ENCODE data around the gene NUMA1.
A peak's percentile ranks its signal among the peaks of the same experiment; 100 is the strongest.

NUMA1 gene

DNA sequence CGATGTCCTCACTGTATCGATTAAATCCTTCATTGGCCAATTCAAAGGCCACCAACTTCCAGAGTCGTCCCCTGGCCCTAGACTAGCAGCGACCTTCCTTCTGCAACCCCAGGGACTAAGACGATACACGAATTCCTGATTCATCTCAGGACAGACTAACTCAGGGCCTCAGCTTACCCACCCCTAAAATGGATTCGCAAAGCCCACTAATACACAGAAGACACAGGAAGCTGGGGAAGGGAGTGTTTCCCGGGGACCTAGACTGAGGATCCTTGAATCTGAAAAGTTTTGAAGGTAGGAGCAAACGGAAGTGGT is 22.2 kb upstream of the NUMA1 start:
- DNase-seq = no peak

DNA sequence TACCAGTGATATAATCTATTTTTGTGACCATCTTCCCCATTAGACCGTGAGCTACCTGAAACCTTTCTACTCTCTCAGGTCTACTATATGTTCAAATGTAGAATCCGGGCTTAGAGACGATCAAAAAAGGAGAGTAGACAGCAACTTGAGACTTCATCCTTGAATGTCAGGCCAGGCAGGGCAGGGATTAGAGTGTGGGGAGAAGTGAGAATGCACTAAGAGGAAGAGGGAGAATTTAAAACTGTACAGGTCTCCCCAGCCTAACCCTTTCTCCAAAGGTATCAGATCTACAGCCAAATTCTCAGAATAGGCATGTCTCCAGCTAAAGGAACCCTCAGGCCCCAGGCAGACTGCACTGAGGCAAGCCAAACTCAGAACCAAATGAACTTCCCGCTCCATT is 21.8 kb upstream of the NUMA1 start:
- DNase-seq = no peak

DNA sequence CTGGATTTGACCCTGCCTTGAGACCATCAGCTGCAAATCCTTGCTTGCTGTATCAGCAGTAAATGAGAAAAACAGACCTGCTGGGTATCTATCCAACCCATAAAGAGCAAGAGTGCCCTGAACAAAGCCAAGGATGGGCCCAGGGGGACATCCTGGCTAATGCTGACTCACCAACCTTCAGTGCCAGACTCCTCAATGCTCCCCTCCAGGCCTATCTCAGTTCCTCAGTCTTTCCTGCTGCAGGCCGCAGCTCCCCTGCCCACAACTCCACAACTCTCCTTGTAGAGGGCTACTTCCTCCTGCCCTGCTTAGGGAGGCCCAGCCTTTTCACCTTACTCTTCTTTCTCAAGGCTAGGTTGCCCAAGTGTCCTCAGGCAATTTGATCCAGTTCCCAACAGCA is 20.1 kb upstream of the NUMA1 start:
- no peak for DNase-seq

DNA sequence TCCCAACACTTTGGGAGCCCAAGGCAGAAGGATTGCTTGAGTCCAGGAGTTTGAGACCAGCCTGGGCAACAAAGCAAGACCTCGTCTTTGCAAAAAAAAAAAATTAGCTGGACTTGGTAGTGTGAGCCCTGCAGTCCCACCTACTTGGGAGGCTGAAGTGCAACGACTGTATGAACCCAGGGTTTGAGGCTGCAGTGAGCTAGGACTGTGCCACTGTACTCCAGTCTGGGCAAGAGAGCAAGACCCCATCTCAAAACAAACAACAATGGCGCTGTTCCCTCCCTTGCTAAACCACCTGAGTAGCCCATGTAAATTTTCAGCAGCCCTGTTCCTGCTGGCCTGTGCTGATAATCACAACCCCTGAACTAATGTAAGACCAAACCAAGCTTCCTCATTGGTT is 19.7 kb upstream of the NUMA1 start:
- DNase-seq = no peak

DNA sequence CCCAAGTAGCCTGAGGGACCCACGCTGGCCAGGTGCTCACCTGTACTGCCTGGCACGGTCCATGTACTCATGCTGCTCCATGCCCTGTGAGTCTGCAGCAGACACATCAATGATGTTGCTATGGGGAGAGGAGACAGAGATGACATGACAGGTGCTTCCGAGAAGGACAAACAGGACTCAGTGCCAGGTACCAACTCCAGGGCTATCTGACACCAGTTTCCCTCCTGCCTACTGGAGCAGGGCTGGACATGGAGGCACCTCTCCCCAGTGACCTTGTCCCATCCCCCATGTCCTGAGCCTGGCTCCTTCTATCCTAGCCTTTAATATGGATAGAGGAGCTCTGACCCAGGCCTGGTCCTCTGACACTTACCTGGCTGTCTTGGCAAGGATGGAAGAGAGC is 18.4 kb upstream of the NUMA1 start:
- no peak for DNase-seq

DNA sequence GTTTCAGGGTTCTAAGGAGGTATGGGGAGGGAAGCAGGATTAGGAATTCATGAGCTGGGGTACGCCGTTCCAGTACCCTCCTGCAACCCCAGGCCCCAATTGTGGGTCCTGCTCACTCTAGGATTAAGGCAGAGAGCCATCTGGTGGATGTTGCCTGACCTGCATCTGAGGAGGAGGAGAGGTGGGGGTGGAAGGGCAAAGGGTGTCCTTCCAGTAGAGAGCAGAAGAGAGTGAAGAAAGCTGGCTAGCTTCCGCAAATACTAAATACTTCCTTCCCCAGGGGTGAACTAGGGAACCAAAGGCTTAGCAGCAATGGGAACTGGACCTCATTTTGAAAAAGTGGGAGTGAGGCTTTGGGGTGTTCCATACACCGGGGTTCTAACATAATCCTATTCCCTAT is 10.9 kb upstream of the NUMA1 start:
- DNase-seq = peak; percentile 53 to 72

DNA sequence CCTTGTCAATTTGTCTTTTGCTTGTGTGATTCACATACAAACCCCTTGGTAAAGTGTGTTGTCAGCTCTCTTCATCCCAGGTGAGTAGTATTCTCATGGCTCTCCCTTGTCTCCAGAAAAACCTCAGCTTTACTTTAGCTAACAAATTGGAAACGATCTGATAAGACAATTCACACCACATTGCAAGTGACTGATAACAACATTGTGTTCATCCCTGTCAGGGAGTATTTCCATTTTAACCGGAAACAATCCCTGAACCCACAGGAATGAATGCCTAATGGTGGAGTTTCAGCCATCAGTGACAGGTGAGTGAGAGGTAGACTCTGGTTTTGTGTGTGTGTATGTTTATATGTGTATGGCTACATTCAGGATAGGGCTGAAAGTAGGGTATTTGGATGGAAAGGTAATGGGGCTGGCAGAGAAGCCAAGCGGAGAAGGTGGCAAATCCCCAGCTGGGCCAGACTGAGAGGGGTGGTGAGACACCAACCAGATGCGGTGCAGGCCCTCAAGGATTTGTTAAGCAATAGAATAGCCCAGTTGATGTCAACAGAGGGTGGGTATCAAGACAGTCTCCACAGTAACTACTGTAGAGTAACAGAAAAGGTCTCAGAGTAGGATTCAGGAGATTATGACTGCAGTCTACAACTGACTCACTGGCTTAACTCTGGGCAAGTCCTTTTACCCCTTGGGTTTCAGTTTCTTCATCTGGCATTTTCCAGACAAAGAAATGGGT is 7.9 kb upstream of the NUMA1 start:
- DNase-seq = no peak

DNA sequence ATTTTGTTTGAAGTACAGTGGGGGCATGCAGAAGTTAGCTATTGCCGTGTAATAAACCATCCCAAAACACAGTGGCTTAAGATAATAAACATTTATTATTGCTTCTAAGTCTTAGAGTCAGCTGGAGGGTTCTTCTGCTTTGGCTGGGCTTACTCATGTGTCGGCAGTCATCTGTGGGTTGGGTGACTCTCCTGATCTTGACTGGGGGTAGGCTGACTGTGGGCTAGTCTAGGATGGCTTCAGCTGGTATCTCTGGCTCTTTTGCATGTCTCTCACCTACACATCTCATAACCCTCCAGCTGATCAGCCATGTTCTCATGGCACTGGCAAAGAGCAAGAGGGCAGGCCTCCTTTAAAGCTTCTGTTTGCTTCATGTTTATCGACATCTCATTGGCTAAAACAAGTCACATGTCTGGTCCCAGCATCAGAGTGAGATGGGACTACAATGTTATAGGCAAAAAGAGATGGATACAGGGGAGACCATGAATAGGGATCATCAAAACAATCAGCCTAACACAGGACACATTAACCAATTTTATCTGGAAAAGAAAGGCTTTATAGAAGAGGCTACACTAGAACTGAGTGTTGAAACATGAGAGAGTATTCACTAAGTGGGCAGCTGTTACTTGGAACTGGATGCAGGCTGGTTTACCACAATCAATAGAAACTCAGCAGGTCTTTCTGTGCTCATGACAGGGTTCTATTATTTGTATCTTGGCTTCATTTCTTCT is 5.4 kb upstream of the NUMA1 start:
- DNase-seq = peak; percentile 63 to 79

DNA sequence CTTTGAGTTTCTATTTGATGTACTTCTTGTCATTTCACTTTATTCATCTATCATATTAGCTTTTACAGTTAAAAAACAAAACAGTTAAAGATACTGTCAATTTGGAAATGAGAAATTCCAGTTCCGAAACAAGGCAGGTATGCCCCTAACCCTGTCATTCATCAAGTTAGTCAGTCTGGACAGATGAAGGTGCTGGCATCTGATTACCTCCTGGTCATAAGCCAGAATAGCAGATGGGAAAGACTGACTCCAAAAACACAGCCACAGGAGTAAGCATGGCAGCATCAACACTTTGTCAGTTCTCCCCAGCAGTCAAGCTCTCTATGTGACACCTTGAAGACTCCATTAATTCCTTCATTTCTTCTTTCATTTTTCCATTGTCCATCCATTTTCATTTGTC is 4.6 kb upstream of the NUMA1 start:
- DNase-seq = peak; percentile 78 to 86

DNA sequence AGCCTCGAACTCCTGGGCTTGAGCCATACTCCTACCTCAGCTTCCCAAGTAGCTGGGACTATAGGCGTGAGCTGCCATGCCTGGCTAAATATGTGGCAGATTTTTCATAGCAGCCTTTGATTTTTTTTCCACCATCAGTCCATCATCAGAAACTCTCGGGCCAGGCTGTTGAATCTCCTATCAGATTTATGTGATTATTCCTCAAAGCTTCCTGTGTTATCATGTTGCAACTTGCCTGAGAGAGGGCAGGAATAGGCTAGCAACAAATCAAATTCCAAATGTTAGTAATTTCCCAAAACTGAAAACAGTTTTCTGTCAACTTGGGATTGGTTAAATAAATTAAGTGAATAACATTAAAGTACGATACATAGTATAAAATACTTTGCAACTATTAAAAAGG is 3.7 kb upstream of the NUMA1 start:
- peak; percentile 22 to 73 for DNase-seq

DNA sequence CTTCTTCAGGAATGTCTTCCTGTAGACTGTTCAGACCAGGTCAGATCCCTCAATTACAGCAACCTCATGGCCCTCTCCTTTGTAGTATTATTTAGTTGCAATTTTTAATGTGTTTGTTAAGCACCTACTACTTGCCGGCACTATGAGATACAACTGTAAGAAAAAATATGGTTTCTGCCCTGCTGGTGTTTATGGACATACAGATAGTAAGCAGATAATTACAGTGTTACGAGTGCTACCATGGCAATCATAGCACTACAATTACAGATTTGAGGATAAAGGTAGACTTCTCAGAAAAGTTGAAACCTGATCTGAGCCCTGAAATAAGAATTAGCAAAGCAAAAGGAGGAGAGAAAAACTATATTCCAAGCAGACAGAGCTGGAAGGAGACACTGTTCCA is 3.1 kb upstream of the NUMA1 start:
- no peak for DNase-seq

DNA sequence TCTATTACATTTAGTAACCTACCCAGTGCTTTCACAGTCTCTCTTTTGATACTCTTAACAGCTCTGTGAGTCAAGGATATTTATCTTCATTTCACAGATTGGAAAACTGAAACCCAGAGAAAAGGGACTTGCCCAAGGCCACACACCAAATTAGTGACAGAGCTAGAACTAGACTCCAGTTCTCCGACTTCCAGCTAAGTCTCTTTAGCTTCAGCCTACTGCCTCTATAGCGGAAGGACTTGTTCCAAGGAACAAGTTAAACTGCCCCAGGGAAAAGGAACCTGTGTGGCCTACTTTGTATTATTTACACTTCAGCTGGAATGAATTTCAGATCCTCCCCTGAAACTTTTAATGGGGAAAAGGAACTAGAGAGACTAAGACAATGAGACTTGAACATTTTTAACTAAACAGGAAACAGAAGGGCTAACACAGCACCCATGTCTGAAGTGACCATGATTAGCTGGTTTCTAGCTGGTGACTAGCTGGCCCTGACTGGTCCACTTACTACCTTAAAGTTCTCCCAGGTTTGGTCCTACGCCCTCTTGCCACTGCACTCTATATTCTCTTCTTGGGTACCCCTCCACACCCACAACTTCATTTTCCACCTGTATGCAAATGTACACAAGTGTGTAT is 1.6 kb upstream of the NUMA1 start:
- DNase-seq = no peak

DNA sequence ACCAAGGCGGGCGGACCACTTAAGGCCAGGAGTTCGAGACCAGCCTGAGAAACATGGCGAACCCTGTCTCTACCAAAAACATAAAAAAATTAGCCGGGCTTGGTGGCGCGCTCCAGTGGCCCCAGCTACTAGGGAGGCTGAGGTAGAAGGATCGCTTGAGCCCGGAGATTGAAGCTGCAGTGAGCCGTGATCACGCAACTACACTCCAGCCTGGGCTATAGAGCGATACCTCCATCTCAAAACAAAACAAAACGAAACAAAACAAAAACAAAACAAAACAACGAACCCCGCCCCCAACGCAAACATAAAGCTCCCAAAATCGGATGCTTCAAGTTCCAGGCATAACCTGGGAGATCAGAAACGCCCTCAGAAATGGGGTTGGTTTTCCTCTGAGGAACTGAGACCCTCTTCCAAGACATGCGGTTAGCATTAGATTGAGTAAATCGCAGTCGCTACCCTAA is 872 bp upstream of the NUMA1 start:
- DNase-seq = no peak

DNA sequence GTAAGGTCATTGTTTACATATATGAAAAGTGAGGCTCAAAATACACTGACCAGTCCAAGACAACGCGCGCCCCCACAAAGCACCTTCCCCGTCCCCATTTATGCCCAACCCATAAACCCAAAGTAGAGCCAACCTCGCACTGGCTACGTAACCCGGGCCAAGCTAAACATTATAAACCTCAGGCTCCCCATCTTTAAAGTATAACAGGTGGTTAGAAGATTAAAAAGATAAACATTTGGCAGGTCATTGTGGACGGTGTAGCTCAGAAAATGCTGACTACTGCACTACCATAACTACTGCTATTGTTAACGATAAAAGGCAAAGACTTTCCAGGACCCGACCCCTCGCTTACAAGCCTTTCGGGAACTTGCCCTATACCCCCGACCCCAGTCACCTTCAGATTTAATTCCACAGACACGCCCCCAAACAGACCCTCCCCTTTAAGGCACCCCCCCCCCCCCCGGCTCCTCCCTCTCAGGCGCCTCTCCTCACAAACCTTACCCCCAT is 470 bp downstream of the NUMA1 start:
- peak in 1 of 2 experiments; percentile 80 for DNase-seq

DNA sequence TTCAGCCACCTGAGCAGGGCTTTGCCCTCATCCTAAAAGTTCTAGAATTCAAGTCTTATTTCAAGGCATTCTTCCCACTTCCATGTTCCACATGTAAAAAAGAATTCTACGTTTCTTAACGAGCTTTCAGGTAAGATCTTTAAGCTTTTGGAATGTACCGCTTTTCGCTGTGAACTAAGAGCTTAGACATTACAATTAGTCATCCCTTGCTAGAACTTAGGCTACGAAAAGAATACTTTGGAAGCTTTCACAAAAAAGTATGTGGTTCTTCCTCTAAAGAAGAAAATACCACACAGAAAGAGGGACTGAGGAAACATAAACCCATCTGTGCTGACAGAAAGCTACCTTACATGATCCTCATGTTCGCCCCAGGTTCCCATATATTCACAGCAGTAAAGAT is 1.9 kb downstream of the NUMA1 start:
- no peak for DNase-seq

DNA sequence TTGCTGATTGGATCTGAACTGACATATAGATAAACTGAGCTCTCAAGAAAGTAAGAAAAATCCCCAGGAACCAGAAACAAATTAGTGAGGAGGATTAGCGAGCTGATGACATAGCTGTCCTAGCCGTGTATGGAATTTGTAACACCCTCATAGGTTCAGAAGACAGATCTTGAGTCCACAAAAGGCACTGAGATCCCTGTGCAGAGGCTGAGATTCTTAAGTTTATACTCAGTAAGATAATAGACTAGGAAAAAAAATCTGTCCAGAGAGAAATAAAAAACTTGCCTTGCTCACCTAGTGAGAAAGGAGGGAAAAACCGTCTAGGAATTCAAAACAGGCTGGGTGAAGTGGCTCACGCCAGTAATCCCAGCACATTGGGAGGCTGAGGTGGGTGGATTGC is 4.6 kb downstream of the NUMA1 start:
- no peak for DNase-seq

DNA sequence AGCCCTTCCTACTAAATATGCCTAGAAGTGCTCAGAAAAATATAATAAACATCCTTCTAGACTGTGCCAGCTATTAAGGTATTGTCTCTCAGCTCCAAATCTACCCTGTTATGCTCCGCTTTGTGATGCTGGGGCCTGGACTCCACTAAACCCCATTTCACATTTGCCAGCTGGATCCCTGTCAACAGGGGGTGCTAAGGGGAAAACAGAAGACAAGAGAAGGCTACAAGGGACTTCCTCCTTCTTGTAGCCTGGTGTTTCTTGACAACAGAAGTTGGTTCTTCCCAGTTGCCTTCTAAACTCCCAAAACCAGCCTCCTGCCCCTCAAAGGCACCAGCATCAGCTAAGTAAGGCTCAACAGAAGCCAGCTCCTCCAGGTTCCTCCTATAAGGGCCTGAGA is 5.2 kb downstream of the NUMA1 start:
- no peak for DNase-seq

DNA sequence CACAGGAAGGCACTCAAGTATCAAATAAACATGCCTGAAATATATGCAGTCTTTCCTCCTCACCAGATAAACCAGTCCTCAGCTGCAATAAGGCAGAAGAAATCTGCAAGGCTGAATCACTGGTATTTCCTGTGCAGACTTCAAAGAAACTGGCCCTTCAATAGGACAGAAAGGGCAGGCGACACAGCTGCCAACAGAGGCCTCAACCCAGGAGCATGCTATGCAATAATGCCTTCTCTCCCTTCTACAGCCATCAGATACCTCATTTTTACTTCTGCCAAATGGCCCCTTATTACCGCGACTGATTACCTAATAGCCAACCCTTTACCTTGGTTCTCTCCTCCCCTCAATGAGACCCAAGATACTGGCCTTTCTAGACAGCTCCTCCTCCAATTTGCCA is 8.0 kb downstream of the NUMA1 start:
- no peak for DNase-seq

DNA sequence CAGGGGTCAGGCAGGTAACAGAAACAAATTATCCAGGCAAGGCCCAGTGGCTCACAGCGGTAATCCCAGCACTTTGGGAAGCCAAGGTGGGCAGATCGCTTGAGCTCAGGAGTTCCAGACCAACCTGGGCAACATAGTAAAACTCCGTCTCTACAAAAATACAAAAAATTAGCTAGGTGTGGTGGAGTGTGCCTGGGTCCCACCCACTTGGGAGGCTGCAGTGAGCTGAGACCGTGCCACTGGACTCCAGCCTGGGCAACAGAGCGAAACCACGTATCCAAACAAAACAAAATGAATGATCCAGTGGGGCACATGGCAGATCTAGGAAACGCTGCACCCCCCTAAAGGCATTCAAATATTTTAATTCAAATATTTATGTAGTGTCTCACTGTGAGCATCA is 9.9 kb downstream of the NUMA1 start:
- no peak for DNase-seq

DNA sequence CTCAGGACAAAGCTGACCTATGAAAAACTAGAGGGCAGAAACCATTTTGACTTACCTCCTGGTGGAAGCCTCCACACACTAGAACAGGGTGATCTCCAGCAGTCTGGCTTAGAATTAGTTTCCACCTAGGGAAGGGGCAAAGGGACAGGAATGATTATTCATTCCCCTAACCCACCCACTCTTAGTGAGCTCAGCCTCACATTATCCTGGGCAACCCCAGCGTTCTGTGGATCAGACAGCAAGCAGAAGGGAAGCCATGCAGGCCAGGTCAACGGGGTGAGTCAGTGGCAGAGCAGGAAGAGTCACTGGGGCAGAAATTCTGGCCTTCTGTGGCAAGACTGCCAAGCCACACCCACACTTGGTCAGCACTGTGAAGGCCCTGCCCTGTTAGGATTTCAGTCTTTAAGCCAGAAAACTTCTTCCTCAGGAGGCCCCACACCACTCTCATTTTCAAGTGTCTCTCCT is 10.5 kb downstream of the NUMA1 start:
- peak in 1 of 2 experiments; percentile 9 for DNase-seq

DNA sequence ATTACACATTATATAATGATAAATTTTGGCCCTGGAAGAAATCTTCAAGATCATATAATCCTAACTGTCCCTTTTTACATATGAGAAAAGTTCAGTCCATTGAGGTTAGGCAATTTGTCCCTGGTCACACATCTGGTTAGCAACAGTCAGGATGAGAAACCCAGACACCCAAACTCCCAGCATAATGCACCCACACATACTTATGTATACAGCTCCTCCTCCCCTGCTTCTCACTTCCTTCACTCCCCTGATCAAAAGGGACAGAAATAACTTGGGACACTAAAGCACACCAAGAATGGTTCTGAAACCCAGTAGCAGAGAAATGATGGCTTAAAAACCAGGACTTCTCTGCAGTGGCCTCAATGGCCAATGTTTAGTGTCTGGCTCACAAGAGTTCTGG is 11.1 kb downstream of the NUMA1 start:
- no peak for DNase-seq

DNA sequence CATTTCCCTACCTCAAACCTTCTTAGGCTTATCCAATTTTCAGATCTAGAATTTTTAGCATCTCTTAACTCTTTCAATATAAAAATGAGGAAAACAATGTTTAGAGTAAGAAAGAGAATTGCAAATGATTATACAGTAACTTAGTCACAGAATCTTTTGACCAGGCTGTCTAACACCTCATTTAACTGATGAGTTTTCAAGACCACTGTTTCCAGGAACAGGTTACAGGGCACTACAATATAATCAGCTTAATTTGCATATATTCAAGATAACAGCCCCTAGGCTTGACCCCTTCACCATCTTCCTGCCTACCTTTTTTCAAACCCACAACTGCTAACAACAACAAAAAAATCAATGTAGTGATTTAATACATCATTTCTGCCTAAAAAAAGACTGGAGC is 12.7 kb downstream of the NUMA1 start:
- DNase-seq = no peak

DNA sequence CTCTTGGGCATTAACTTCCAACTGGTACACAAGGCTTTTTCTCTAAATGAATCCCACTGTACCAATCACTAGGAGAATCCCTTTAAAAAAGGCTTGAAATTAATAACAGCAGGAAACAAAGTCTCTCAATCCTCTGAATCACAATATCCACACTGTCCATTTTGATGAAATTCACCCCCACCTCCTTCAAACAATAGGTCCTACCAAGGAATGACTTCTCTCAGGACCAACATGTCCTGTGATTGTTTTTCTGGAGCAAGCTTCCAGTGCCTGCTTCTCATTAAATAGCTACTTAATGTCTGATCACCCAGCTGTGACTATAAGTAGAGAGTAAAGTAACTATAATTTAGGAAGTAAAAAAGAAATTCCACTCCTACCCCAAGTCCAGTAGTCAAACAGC is 13.1 kb downstream of the NUMA1 start:
- DNase-seq = no peak

DNA sequence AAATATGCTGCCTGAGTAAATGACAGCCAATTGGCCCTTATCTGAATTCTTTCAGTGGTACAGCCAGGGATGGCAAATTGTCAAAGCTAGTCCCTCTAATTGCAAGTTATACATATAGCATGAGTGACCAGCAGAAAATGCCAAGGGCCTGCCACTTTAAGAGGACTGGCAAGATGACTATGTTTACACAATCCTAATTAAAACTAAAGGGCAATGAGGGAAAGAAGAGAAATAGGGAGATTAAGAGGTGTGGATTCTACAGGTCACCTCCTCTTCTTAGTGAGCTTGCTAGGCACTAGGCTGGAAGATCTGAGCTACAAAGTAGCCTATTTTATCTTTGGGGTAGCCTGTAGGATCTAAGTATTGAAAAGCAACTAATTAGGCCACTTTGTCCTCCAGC is 13.5 kb downstream of the NUMA1 start:
- DNase-seq = no peak

Measured in NCI-H446 (cell line).